GM19452 (cell line): ENCODE results near the gene TMEM106C.

Experiments
- ATAC-seq: cut with Tn5 transposase; IDR thresholded peaks from one replicate; pipeline ENCODE4 v1.9.1; 2021; ENCODE audit not compliant: unreplicated experiment

The TMEM106C gene

DNA sequence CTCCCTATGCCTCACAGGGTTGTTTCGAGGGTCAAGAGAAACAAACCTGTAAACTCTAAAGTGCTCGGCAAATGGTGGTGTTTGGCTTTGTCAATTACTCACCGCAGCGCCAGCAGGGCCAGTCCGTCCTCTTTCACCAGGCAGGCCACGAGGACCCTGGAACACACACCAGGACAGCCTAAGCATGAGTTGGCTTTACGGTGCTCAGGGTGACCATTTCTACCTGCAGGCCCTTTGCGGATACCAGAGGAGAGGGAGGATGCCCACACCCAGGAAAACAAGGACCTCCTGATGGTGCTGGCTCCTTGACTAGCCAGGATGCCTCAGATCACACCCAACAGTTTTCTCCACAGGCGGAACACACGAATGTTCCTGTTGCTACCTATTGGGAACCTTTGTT is 29.4 kb downstream of the TMEM106C start:
- no peak for ATAC-seq

- ATAC-seq = no peak
These were observed 30.1 kb downstream of the TMEM106C start for GRCh38 chr12:47993491-47993890.

GRCh38 chr12:47995981-47996401 is 32.6 kb downstream of the TMEM106C start:
- no peak for ATAC-seq

DNA sequence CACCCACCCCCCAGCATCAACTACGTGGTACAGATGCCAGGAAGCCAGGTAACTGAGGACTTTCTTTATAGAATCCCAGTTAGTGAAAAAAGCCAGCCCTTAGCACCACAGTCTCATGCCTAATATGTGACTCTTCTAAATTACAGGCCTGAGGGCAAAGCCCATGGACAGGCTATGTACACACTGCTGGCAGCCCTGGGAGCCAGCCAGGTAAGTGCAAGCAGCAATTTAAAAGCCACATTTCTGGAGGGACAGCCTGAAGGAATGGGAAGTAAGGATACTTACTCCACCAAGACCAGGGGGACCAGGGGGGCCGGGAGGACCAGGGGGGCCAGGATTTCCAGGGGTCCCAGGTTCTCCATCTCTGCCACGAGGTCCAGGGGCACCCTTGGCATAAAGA is 33.9 kb downstream of the TMEM106C start:
- no peak for ATAC-seq

GRCh38 chr12:47999816-48000215 is 36.4 kb downstream of the TMEM106C start:
- no peak for ATAC-seq

DNA sequence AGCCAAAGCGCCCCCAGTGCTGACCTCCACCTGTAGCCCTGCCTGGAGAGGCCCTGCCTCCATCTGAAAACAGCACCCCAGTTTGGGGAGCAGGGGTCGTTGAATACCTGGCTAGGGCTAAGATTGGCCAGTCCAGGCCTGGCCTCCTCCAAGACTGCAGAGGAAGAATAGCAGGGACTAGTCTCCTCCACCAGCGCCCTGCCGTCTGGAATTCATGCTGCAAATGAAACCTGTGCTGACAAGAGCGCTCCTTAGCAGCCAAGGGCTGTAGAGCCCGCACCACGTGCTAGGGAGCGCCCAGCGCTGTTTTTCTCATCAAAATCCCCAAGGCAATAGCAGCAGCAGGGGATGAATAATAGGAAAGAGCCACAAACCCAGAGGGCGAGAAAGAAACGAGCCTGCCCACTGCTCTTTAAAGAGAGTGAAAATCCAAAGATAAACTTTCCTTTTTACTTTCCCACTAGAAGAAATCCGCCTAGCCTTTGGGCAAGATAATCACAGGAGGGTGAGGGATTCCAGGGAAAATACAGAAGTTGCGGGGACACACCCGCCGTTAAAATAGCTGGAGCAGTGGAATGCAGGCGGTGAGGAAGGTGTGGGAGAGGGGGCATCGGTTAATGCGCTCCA is 37.6 kb downstream of the TMEM106C start:
- ATAC-seq = no peak

DNA sequence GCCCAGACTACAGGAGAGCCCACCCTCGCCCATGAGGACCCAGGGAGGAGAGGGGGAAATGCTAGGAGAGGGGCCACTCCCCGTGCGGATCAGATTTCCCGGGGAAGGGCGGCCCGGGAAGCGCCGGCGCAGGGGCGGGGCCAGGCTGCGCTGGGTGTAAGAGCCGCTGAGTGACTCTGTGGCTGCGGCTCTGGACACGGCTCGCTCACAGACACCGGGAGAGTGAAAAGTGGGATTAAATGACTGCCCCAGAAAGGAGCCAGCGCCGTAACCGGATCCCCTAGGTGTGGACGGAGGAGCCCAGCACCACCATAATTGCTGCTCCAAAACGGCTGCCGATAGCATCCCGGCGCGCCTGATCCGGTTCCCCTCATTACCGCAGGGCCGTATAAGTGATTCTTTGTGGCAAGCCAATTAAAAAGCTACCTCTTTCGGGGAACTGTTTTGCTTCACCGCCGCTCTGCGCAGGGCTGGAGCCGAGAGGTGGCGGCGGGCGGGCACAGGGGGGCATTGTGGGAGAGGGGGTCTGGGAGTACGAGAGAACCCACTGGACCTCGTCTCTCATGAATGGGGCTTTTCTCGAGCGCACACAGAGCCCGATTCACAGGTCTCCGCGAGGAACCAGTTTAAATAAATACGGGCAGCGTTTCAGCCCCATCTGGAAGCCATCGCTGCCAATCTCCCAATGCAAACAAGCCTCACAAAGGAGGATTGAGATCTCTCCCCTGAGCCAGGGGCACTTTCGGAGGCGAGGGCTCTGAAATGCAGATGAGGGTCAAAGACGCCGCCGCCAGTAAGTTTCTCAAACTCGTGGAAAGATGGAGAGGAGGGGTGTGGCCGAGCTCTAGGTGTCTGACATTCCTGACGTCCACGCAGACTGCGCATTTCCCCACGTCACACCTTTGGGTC is 38.4 kb downstream of the TMEM106C start:
- no peak for ATAC-seq

DNA sequence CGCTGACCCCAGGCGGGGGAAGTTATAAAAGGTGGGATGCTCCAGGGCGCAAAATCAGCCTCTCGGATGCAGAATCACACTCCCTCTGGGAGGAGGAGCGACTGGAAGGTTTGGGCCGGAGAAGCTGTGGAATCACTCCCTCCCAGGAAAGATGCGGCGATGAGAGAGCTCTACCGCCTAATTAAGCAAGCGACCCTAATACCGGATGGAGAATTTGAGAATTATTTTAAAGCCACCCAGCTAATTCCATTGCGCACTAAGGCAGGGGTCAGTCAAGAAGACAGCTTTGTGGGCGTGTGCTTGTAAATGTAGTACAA is 39.0 kb downstream of the TMEM106C start:
- no peak for ATAC-seq

- ATAC-seq = no peak
These were observed 39.4 kb downstream of the TMEM106C start for GRCh38 chr12:48002773-48003218.

- no peak for ATAC-seq
These were observed 40.0 kb downstream of the TMEM106C start for GRCh38 chr12:48003226-48004052.

DNA sequence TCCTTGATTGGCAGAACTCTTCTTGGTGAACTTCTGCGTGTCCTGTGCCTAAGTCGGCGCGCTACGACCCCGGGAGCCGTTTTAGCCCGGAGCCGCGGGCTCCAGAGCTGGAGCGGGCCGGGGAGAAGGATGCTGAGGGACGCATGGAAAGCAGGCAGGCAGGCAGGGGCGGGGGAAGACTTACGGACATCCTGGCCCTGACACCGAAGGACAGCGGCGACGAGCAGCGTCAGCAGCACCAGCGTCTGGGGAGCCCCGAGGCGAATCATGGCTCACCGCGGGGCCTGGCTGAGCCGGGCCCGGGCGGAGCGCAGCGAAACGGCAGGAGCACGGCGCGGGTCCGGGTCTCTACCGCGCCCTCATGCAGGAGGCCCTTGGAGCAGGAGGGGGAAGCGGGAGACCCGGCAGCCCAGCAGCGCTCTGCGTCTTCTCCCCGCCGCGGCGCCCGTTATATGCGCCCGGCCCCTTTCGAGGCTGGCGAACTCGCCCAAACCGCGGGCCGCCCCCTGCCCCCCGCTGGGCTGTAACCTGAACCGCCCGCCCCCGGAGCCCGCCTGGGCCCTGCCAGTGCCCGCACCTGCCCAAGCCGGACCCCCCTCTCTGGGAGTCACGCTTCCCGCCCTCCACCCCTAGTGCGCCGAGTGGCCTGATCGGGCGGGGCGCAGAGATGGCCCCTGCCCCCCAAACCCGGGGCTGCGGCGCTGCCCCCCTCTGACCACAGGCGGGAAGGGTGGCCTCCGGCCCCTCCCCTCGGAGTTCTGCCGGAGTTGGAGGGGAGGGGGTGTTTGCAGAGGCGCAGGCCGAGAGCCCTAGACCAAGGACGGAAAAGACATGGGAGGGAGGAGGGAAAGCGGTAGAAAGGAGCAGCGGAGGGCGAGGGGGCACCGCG is 40.9 kb downstream of the TMEM106C start, which contains the start of gene COL2A1:
COL2A1 (minus strand) TSS at position 424 of the 889 bp plus-strand sequence; CDS start at position 269, 155 bp downstream.
- ATAC-seq = no peak

DNA sequence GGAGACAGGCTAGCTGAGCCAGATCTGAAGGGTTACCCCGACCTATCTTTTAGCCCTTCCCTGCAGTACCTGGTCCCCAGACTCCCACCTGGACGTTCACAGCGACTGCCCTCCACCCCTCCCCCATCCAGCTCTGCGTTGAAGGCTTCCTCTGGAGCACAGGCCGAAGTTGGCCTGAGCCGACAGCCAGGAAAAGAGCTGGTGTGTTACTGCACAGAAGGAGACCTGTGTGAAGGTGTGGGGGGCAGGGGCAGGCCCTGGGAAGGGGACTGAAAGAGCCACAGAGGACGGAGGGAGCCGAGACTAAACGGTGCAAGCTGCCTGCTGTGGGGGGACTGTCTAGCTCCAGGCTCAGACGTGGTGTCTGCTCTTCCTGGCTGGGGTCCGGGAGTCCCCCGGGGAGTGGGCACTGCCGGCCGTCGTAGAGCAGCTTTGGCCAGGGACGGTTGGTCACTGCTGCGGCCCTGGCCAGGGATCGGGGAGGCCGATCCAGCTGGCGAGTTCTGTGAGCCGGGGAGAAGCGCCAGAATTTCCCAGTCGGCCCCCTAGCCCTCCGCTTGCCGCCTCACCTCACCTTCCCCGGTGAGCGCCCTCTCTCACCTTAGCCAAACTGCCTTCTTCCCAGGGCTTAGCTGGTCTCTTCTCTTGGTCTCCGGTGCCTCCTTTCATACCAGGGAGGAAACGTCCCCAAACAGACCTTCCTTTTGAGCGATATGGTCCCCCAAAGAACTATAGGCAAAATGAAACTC is 41.8 kb downstream of the TMEM106C start:
- no peak for ATAC-seq

GRCh38 chr12:48005750-48006021 is 42.3 kb downstream of the TMEM106C start:
- no peak for ATAC-seq

DNA sequence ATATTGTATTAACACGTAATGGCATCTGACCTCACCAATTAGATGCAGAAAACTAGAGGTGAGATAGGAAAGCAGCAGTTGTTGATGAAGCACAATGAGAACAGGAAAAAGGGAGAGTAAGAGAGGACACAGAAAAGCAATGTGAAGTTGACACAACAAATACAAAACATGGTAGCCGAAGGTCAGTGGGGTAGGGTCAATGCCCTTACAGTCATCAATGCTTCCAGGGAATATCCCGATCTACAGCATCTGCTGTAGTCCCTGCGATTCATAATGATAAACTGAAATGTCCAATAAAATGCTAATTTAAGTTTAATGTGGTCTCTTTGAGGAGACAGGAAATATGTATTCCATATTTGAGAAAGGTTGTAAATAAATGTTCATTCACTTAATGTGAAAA is 43.8 kb downstream of the TMEM106C start:
- no peak for ATAC-seq

DNA sequence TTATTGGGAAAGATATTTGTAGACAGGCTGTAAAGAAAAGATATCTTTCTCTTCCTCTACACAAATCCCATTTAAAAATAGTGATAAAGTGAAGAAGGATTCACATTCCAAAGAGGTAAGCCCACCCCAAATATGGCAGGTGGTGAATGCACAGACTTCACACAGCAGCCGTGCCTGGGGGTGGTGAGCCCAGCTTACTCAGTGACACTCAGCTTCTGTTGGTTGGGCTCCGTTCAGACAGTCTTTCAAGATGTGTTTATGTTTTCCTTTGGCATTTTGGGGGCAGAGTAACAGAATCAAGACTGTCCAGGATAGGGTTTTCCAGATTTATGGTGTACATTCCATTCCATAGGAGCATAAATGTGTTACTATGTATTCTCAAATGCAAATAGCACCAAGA is 45.0 kb downstream of the TMEM106C start:
- no peak for ATAC-seq

- no peak for ATAC-seq
These were observed 45.6 kb downstream of the TMEM106C start for GRCh38 chr12:48008950-48009349.

DNA sequence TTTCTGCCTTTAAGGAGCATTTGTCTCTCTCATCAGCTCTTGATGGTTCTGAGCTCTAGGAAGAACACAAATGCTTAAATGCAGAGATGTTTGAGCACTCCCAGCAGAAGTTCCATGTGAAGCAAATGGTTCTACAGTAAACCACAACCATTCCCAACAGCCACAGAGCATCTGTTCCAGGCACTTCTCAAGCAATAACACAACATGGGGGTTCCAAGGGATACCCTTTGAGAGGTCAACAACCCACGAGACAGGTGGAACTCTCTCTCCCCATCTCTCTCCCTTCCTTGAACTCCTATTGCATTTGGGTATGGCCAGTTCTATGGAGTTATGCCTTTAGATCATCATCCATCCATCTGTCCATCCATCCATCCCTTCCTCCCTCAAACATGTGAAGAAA is 46.1 kb downstream of the TMEM106C start:
- no peak for ATAC-seq

DNA sequence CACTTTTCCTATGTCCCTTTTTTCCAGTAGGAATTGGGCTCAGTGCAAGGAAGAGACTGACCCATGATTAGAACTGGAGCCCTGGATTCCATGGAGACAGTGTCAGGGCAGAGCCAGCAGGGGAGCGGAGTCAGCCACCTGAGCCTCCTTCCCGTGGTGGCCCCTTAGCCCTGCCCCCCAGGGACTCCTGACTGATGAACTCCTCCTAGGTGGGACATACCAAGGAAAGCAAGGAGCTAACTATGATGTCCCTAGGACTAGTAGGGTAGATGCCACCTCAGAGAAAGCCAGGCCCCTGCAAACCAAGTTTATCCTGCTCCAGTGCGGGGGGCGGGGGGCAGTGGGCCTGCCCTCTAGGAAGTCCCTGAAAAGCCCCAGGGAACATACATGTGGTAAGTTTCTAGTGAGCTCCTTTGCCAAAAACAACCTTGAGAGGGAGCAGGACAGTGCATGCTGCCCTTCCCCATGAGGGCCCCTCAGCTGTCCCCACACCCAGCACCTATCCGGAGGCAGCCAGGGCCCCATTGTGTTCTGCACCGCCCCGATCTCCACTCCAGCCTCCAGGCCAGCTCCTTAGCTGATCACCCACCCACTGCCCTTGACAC is 47.1 kb downstream of the TMEM106C start:
- no peak for ATAC-seq

DNA sequence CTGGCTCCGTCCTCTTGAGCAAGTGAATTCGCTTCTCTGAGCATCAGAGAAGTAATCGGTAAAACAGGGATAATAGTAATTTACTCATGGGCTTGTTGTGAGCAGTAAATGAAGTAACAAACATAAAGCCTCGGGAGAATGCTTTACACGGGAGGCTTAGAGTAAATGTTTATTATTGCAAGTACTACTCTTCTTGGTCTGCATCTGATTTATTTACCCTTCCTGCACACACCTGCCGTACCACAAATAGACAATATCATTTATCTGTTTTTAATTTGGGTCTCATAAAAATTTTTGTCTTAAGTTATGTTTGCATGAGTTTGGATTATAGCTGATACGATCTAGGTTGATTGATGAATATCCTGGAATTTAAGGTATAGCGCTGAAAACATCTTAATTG is 48.7 kb downstream of the TMEM106C start:
- no peak for ATAC-seq

GRCh38 chr12:48013287-48013686 is 49.9 kb downstream of the TMEM106C start:
- no peak for ATAC-seq
